Measurements from ENCODE around the gene E2F2.
"Not testable (repeated sequence)": the region's sequence is repeated elsewhere in the genome, so short reads cannot be mapped to it uniquely, and the experiment has no call there.

E2F2 gene

GRCh38 chr1:23545851-23546250 lies 14.8 kb upstream of the E2F2 start:
- no peak for DNase-seq

GRCh38 chr1:23544444-23545389 lies 13.7 kb upstream of the E2F2 start:
- DNase-seq: peak; percentile 68

GRCh38 chr1:23543707-23544443 lies 12.8 kb upstream of the E2F2 start:
- DNase-seq: no peak

GRCh38 chr1:23542940-23543339 lies 11.9 kb upstream of the E2F2 start:
- not testable (repeated sequence) for DNase-seq

GRCh38 chr1:23539698-23540266 lies 8.7 kb upstream of the E2F2 start:
- DNase-seq: peak; percentile 81

- no peak for DNase-seq
These were observed 6.4 kb upstream of the E2F2 start for GRCh38 chr1:23537296-23537973.

- DNase-seq: no peak
These were observed 2.4 kb upstream of the E2F2 start for GRCh38 chr1:23533246-23534023.

GRCh38 chr1:23531562-23532094 lies 595 bp upstream of the E2F2 start:
- DNase-seq: no peak

GRCh38 chr1:23530087-23530746 lies 816 bp downstream of the E2F2 start:
- no peak for DNase-seq

GRCh38 chr1:23529146-23530086 lies 1.6 kb downstream of the E2F2 start:
- no peak for DNase-seq

GRCh38 chr1:23528250-23528978 lies 2.6 kb downstream of the E2F2 start:
- peak; percentile 60 for DNase-seq

GRCh38 chr1:23527900-23528249 lies 3.2 kb downstream of the E2F2 start:
- DNase-seq: no peak

- no peak for DNase-seq
These were observed 3.7 kb downstream of the E2F2 start for GRCh38 chr1:23527366-23527765.

- no peak for DNase-seq
These were observed 4.5 kb downstream of the E2F2 start for GRCh38 chr1:23526329-23527041.

GRCh38 chr1:23525558-23526250 lies 5.3 kb downstream of the E2F2 start:
- no peak for DNase-seq

- no peak for DNase-seq
These were observed 6.2 kb downstream of the E2F2 start for GRCh38 chr1:23524716-23525401.

- no peak for DNase-seq
These were observed 6.9 kb downstream of the E2F2 start for GRCh38 chr1:23524163-23524562.
